ENCODE results near the gene IGLON5. TPM values are rescaled to one million over a fixed set of nuclear protein-coding genes. Genes with fewer than 3 reads are reported as not detected.

The IGLON5 gene
- total RNA-seq, 1 donor, result not detected

- DNase-seq (ENCODE audit: insufficient read length, low spot score, missing footprints), result no peak
- no peaks in the 10 kb centered on the region for H3K27me3 ChIP-seq (ENCODE audit: insufficient read depth, low read length)
- no peak overlapping the region for H3K4me3 ChIP-seq (ENCODE audit: insufficient read depth, low read length)
- H4K20me1 ChIP-seq (ENCODE audit: insufficient read depth, low read length), result no peaks in the 10 kb centered on the region
- no peaks in the 10 kb centered on the region for H3K9me3 ChIP-seq (ENCODE audit: low read depth, low read length)
- no peak overlapping the region for H3K4me2 ChIP-seq (ENCODE audit: insufficient read depth, low read length)
- H3K27ac ChIP-seq (ENCODE audit: low read depth, low read length), result no peak overlapping the region
- no peaks in the 10 kb centered on the region for H3K36me3 ChIP-seq (ENCODE audit: insufficient read depth, low read length)
- no peaks in the 10 kb centered on the region for H3K4me1 ChIP-seq (ENCODE audit: insufficient read depth, low read length)
- no peaks in the 10 kb centered on the region for H3K79me2 ChIP-seq (ENCODE audit: insufficient read depth, low read length)
- H2AFZ ChIP-seq (ENCODE audit: low read length), result no peak overlapping the region
- TF ChIP-seq CTCF (IDR thresholded peaks at IDR 0.05; ENCODE audit: extremely low read depth, low read depth, low read length), result no peak
Measured at GRCh38 chr19:51375504-51376221, 64.2 kb downstream of the IGLON5 start.

DNA sequence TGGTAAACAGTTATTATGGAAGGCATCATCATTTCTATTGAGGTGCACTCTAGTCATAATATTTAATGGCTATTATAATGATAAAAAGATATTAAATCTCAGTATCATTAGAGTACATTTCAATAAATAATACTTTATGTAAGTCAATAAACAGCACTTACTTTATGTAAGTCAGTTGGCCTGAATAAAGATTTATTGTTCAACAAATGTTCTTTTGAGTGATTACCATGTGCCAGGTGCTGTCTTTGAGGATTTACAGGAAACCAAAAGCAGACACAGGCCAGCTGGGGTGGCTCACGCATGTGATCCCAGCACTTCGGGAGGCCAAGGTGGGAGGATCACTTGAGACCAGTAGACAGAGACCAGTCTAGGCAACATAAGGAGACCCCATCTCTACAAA, 66.0 kb downstream of the IGLON5 start:
- H4K20me1 ChIP-seq (ENCODE audit: insufficient read depth, low read length), result no peaks in the 10 kb centered on the region
- TF ChIP-seq CTCF (IDR thresholded peaks at IDR 0.05; ENCODE audit: extremely low read depth, low read depth, low read length), result no peak
- H3K36me3 ChIP-seq (ENCODE audit: insufficient read depth, low read length), result no peaks in the 10 kb centered on the region
- no peaks in the 10 kb centered on the region for H3K79me2 ChIP-seq (ENCODE audit: insufficient read depth, low read length)
- H3K27me3 ChIP-seq (ENCODE audit: insufficient read depth, low read length), result no peaks in the 10 kb centered on the region
- H3K4me1 ChIP-seq (ENCODE audit: insufficient read depth, low read length), result no peaks in the 10 kb centered on the region
- no peaks in the 10 kb centered on the region for H3K9me3 ChIP-seq (ENCODE audit: low read depth, low read length)
- no peak overlapping the region for H3K27ac ChIP-seq (ENCODE audit: low read depth, low read length)
- DNase-seq (ENCODE audit: insufficient read length, low spot score, missing footprints), result no peak
- H3K4me2 ChIP-seq (ENCODE audit: insufficient read depth, low read length), result no peak overlapping the region
- H2AFZ ChIP-seq (ENCODE audit: low read length), result no peak overlapping the region
- no peak overlapping the region for H3K4me3 ChIP-seq (ENCODE audit: insufficient read depth, low read length)

GRCh38 chr19:51380379-51380778, 68.9 kb downstream of the IGLON5 start:
- no peaks in the 10 kb centered on the region for H3K36me3 ChIP-seq (ENCODE audit: insufficient read depth, low read length)
- H3K4me3 ChIP-seq (ENCODE audit: insufficient read depth, low read length), result no peak overlapping the region
- no peak for TF ChIP-seq CTCF (IDR thresholded peaks at IDR 0.05; ENCODE audit: extremely low read depth, low read depth, low read length)
- no peak overlapping the region for H3K27ac ChIP-seq (ENCODE audit: low read depth, low read length)
- H3K9me3 ChIP-seq (ENCODE audit: low read depth, low read length), result no peaks in the 10 kb centered on the region
- no peak for DNase-seq (ENCODE audit: insufficient read length, low spot score, missing footprints)
- H2AFZ ChIP-seq (ENCODE audit: low read length), result no peak overlapping the region
- H3K4me2 ChIP-seq (ENCODE audit: insufficient read depth, low read length), result no peak overlapping the region
- no peaks in the 10 kb centered on the region for H3K79me2 ChIP-seq (ENCODE audit: insufficient read depth, low read length)
- no peaks in the 10 kb centered on the region for H3K4me1 ChIP-seq (ENCODE audit: insufficient read depth, low read length)
- H3K27me3 ChIP-seq (ENCODE audit: insufficient read depth, low read length), result no peaks in the 10 kb centered on the region
- H4K20me1 ChIP-seq (ENCODE audit: insufficient read depth, low read length), result no peaks in the 10 kb centered on the region

Other genes starting within 250 kb of the IGLON5 start
- not detected in 2 replicates for gene KLK13, start 246.6 kb upstream of the IGLON5 start, total RNA-seq
- gene KLK14, start 228.8 kb upstream of the IGLON5 start, total RNA-seq, result not detected in 2 replicates
- gene CTU1, start 203.2 kb upstream of the IGLON5 start, total RNA-seq, result 4.1 and 4.3 TPM in 2 replicates
- gene SIGLEC9, start 186.7 kb upstream of the IGLON5 start, total RNA-seq, result under 0.01 TPM in 1 of 2 replicates, not detected in the other
- gene SIGLEC7, start 169.3 kb upstream of the IGLON5 start, total RNA-seq, result not detected in 2 replicates
- gene CD33, start 86.6 kb upstream of the IGLON5 start, total RNA-seq, result not detected in 2 replicates
- gene SIGLECL1, start 60.6 kb upstream of the IGLON5 start, total RNA-seq, result not detected in 2 replicates
- 0.72 and 0.88 TPM in 2 replicates for gene VSIG10L, start 30.5 kb downstream of the IGLON5 start, total RNA-seq
- 68.4 and 84.3 TPM in 2 replicates for gene ETFB, start 54.7 kb downstream of the IGLON5 start, total RNA-seq
- gene CLDND2, start 57.4 kb downstream of the IGLON5 start, total RNA-seq, result not detected in 2 replicates
- not detected in 2 replicates for gene NKG7, start 61.0 kb downstream of the IGLON5 start, total RNA-seq
- not detected in 2 replicates for gene LIM2, start 76.3 kb downstream of the IGLON5 start, total RNA-seq
- not detected in 2 replicates for gene C19orf84, start 78.9 kb downstream of the IGLON5 start, total RNA-seq
- not detected in 2 replicates for gene SIGLEC10, start 106.0 kb downstream of the IGLON5 start, total RNA-seq
- not detected in 2 replicates for gene SIGLEC8, start 146.8 kb downstream of the IGLON5 start, total RNA-seq
- gene CEACAM18, start 166.9 kb downstream of the IGLON5 start, total RNA-seq, result not detected in 2 replicates
- under 0.01 TPM in 1 of 2 replicates, not detected in the other for gene SIGLEC12, start 190.2 kb downstream of the IGLON5 start, total RNA-seq
- not detected in 2 replicates for gene SIGLEC6, start 220.0 kb downstream of the IGLON5 start, total RNA-seq

Data from osteoblast (primary cell).